ENCODE results near the gene NF1.
"Not testable (repeated sequence)": the region's sequence is repeated elsewhere in the genome, so short reads cannot be mapped to it uniquely, and the experiment has no call there.

The NF1 gene, protein sequence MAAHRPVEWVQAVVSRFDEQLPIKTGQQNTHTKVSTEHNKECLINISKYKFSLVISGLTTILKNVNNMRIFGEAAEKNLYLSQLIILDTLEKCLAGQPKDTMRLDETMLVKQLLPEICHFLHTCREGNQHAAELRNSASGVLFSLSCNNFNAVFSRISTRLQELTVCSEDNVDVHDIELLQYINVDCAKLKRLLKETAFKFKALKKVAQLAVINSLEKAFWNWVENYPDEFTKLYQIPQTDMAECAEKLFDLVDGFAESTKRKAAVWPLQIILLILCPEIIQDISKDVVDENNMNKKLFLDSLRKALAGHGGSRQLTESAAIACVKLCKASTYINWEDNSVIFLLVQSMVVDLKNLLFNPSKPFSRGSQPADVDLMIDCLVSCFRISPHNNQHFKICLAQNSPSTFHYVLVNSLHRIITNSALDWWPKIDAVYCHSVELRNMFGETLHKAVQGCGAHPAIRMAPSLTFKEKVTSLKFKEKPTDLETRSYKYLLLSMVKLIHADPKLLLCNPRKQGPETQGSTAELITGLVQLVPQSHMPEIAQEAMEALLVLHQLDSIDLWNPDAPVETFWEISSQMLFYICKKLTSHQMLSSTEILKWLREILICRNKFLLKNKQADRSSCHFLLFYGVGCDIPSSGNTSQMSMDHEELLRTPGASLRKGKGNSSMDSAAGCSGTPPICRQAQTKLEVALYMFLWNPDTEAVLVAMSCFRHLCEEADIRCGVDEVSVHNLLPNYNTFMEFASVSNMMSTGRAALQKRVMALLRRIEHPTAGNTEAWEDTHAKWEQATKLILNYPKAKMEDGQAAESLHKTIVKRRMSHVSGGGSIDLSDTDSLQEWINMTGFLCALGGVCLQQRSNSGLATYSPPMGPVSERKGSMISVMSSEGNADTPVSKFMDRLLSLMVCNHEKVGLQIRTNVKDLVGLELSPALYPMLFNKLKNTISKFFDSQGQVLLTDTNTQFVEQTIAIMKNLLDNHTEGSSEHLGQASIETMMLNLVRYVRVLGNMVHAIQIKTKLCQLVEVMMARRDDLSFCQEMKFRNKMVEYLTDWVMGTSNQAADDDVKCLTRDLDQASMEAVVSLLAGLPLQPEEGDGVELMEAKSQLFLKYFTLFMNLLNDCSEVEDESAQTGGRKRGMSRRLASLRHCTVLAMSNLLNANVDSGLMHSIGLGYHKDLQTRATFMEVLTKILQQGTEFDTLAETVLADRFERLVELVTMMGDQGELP (N-terminal part only)

DNA sequence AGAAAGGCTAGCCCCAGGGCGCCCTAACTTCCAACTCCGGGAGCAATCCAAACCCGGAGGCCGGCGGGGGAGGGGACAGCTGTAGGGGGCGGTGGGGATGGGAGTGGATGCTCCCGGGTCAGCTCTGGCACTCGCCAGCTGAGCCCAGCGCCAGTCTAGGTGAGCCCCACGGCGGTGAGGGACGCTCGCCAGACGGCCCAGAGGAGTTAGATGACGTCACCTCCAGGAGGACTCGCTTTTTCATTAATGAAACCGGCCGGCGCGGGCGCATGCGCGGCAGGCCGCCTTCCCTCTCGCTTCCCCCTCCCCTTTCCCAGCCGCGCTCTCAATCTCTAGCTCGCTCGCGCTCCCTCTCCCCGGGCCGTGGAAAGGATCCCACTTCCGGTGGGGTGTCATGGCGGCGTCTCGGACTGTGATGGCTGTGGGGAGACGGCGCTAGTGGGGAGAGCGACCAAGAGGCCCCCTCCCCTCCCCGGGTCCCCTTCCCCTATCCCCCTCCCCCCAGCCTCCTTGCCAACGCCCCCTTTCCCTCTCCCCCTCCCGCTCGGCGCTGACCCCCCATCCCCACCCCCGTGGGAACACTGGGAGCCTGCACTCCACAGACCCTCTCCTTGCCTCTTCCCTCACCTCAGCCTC is at the start of gene NF1:
NF1 (plus strand) TSS at position 378 of the 636 bp plus-strand sequence. CDS start 333 bp downstream, outside the sequence.
- Histone ChIP-seq H3K4me2 (peak within 1 kb of the TSS; percentile 64), H3K4me3 (IDR thresholded peaks at IDR 0.05; ENCODE audit: insufficient read depth, low read depth, low read length) (no peak within 1 kb of the TSS), H3K36me3 (ENCODE audit: insufficient read depth) (no peaks in the 10 kb centered on the region), H3K27me3 (ENCODE audit: insufficient read depth, low read depth) (no peaks in the 10 kb centered on the region), H2AFZ (ENCODE audit: low read depth) (peak within 1 kb of the TSS; percentile 86), H3K79me2 (ENCODE audit: insufficient read depth, low read depth) (peaks cover 21% of the 10 kb centered on the region; the same call in 1 of the 2 replicates), H4K20me1 (ENCODE audit: insufficient read depth) (no peaks in the 10 kb centered on the region), H3K27ac (peak within 1 kb of the TSS; percentile 59), H3K4me1 (ENCODE audit: low read depth, poor library complexity, severe bottlenecking) (peaks cover 14% of the 10 kb centered on the region), H3K9ac (peak within 1 kb of the TSS; percentile 86)
- TF ChIP-seq, protein P1, sequence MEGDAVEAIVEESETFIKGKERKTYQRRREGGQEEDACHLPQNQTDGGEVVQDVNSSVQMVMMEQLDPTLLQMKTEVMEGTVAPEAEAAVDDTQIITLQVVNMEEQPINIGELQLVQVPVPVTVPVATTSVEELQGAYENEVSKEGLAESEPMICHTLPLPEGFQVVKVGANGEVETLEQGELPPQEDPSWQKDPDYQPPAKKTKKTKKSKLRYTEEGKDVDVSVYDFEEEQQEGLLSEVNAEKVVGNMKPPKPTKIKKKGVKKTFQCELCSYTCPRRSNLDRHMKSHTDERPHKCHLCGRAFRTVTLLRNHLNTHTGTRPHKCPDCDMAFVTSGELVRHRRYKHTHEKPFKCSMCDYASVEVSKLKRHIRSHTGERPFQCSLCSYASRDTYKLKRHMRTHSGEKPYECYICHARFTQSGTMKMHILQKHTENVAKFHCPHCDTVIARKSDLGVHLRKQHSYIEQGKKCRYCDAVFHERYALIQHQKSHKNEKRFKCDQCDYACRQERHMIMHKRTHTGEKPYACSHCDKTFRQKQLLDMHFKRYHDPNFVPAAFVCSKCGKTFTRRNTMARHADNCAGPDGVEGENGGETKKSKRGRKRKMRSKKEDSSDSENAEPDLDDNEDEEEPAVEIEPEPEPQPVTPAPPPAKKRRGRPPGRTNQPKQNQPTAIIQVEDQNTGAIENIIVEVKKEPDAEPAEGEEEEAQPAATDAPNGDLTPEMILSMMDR (conservative IDR thresholded peaks at IDR 0.05; ENCODE audit: low read depth, low read length): no peak

DNA sequence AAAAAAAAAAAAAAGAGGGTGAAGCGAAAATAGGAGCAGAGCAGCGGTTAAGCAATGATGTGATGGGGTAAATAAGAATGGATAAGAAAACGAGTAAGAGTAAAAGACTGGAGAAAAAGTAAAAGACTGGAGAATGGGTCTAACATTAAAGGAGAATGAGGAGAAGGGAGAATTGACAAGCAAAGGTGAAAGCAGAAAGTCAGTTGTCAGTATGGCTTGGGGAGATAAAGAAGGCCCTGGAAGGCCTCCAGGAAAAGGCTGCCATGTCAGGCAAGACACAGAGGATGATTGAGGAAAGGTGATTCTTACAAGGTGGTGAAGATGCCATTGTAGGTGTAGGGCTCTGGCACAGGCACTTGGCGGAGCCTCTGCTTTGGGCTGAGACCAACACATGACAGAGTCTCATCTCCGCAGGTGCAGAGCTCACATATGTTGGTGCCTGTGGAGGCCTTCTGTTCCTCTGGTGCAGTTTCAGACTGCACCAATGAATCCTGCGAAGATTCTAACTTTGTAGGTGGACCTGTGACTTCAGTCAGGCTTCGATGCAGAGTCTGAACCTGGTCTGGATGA is 47.8 kb upstream of the NF1 start:
- not testable (repeated sequence) for H4K20me1 ChIP-seq (ENCODE audit: insufficient read depth); H3K9ac ChIP-seq; H3K4me1 ChIP-seq (ENCODE audit: low read depth, poor library complexity, severe bottlenecking); H3K27ac ChIP-seq; H3K4me3 ChIP-seq (IDR thresholded peaks at IDR 0.05; ENCODE audit: insufficient read depth, low read depth, low read length); H2AFZ ChIP-seq (ENCODE audit: low read depth); H3K36me3 ChIP-seq (ENCODE audit: insufficient read depth); H3K27me3 ChIP-seq (ENCODE audit: insufficient read depth, low read depth); H3K79me2 ChIP-seq (ENCODE audit: insufficient read depth, low read depth); H3K4me2 ChIP-seq

DNA sequence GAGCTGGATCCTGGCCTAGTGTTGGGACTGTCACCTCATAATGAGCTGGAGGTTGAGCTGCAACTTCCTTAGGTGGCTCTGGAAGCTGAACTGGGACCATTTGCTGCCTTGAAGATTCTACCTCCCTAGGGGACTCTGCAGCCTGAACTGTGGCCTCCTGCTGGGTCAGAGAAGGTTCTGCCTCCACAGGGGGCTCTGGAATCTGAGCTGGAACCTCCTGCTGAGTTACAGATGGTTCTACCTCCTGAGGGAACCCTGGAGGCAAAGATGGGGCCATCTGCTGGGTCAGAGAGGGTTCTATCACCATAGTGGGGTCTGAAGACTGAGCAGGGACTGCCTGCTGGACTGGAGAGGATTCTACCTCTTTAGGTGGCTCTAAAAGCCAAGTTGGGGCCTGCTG is 46.6 kb upstream of the NF1 start:
- no peaks in the 10 kb centered on the region for H3K27me3 ChIP-seq (ENCODE audit: insufficient read depth, low read depth)
- no peak overlapping the region for H3K9ac ChIP-seq
- H3K27ac ChIP-seq: no peak overlapping the region
- no peak overlapping the region for H2AFZ ChIP-seq (ENCODE audit: low read depth)
- H3K4me2 ChIP-seq: no peak overlapping the region
- H4K20me1 ChIP-seq (ENCODE audit: insufficient read depth): no peaks in the 10 kb centered on the region
- TF ChIP-seq, protein P1 (conservative IDR thresholded peaks at IDR 0.05; ENCODE audit: low read depth, low read length): no peak
- no peaks in the 10 kb centered on the region for H3K36me3 ChIP-seq (ENCODE audit: insufficient read depth)
- H3K4me3 ChIP-seq (IDR thresholded peaks at IDR 0.05; ENCODE audit: insufficient read depth, low read depth, low read length): no peak overlapping the region
- H3K79me2 ChIP-seq (ENCODE audit: insufficient read depth, low read depth): no peaks in the 10 kb centered on the region
- H3K4me1 ChIP-seq (ENCODE audit: low read depth, poor library complexity, severe bottlenecking): peaks cover 13% of the 10 kb centered on the region

DNA sequence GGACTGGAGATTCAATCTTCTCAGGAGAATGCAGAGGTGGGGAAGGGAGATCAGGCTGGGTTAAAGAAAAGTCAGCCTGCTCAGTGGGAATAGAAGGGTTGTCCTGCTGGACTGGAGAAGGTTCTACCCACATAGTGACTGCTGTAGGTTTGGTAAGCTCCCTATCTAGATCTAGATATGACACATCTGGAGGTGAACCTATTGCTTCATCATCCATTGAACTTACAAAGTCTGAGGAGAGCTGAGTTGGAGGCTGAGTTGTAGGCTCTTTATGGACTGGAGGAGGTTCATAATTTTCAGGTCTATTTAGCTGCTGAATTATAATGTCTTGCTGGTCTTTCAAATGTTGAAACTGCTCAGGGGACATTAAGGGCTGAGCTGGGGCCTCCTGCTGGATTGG is 46.0 kb upstream of the NF1 start:
- Histone ChIP-seq H3K9ac (no peak overlapping the region), H3K27ac (no peak overlapping the region), H3K4me1 (ENCODE audit: low read depth, poor library complexity, severe bottlenecking) (peaks cover 13% of the 10 kb centered on the region), H2AFZ (ENCODE audit: low read depth) (no peak overlapping the region), H3K27me3 (ENCODE audit: insufficient read depth, low read depth) (no peaks in the 10 kb centered on the region), H3K4me3 (IDR thresholded peaks at IDR 0.05; ENCODE audit: insufficient read depth, low read depth, low read length) (no peak overlapping the region), H3K79me2 (ENCODE audit: insufficient read depth, low read depth) (no peaks in the 10 kb centered on the region), H3K36me3 (ENCODE audit: insufficient read depth) (no peaks in the 10 kb centered on the region), H4K20me1 (ENCODE audit: insufficient read depth) (no peaks in the 10 kb centered on the region), H3K4me2 (no peak overlapping the region)
- TF ChIP-seq, protein P1 (conservative IDR thresholded peaks at IDR 0.05; ENCODE audit: low read depth, low read length): no peak
